Activated B cell treated with CpG ODN at 0.5 μM for 24 hours (primary cell): ENCODE measurements around the gene NUP98. TPM values are rescaled to one million over a fixed set of nuclear protein-coding genes. Genes with fewer than 3 reads are reported as not detected.

Experiments
- ATAC-seq: fragments of 200-7000 bp; cut with Tn5 transposase; one replicate; pipeline ENCODE4 v1.10.0; 2021; ENCODE audit warnings: low read depth, mild to moderate bottlenecking, moderate library complexity
- CTCF ChIA-PET: fragments of 350-600 bp; sonication (Branson Sonifier 250); formaldehyde crosslinking; loops from one replicate; lab custom pipeline; 2021; ENCODE audit warnings: antibody characterized with exemption; lab: Charles Lee
- POLR2A ChIA-PET: fragments of 350-600 bp; sonication (Branson Sonifier 250); formaldehyde crosslinking; loops from one replicate; lab custom pipeline; 2021; ENCODE audit warnings: antibody characterized with exemption; lab: Charles Lee
- DNase-seq: peaks from one replicate; pipeline ENCODE4 v3.0.0; 2022
- H3K27ac Mint-ChIP-seq: one replicate; pipeline ENCODE4 v1.8.0; 2020; ENCODE audit warnings: mixed read lengths
- H3K27me3 Mint-ChIP-seq: one replicate; pipeline ENCODE4 v1.8.0; 2021; ENCODE audit warnings: mixed read lengths
- H3K36me3 Mint-ChIP-seq: one replicate; pipeline ENCODE4 v1.8.0; 2021; ENCODE audit warnings: low read depth, mixed read lengths
- H3K4me1 Mint-ChIP-seq: one replicate; pipeline ENCODE4 v1.8.0; 2021; ENCODE audit warnings: mixed read lengths
- H3K4me3 Mint-ChIP-seq: one replicate; pipeline ENCODE4 v1.8.0; 2020; ENCODE audit warnings: mild to moderate bottlenecking, mixed read lengths
- H3K9me3 Mint-ChIP-seq: one replicate; pipeline ENCODE4 v1.8.0; 2020; ENCODE audit warnings: mixed read lengths
- intact Hi-C: fragments of 100-400 bp; cut with micrococcal nuclease; formaldehyde crosslinking; loops from one replicate; pipeline ENCODE4 v1.15.1; 2024
- total RNA-seq: library from RNA; stranded (reverse); gene quantifications from 2 replicates; pipeline ENCODE4 v1.2.3, GENCODE V29; 2022
- TF ChIP-seq, protein P1 (sequence below): fragments of 200-600 bp; IDR thresholded peaks from one replicate; pipeline ENCODE4 v1.8.0; 2022; ENCODE audit warnings: antibody characterized with exemption, mild to moderate bottlenecking

NUP98 gene
- total RNA-seq, 1 donor from 2014 or later = 117 TPM

DNA sequence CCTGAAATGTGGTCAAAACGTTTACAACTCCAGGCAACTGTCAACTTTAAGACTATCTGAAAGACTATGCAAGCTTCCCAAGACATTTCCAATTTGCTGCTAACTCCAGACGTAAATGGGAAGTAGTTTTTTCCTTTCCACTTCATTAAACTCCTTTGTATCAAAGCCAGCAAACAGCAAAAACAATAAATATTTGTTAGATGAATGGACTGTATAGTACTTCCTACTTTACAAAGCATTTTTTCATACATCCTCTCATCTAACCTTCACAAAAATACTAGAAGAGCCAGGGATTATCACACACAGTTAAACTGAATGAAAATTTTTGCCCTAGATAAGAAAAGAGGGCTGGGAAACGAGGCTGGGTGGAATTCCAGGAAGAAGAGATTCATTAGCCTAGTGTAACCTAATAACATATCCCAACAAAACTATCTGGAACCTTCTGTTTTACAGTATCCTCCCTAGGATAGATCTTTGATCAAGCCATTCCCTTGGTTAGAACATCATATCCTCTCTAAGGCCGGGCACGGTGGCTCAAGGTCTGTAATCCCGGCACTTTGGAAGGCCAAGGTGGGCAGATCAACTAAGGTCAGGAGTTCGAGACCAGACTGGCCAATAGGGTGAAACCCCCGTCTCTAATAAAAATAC lies 10.4 kb downstream of the NUP98 start:
- DNase-seq (no peak), ATAC-seq (no peak)
- Mint-ChIP-seq H3K4me1 (peaks cover 62% of the 10 kb centered on the region), H3K27me3 (no peaks in the 10 kb centered on the region), H3K36me3 (peaks cover 34% of the 10 kb centered on the region), H3K4me3 (no peak overlapping the region), H3K9me3 (no peaks in the 10 kb centered on the region), H3K27ac (peak overlapping the region; percentile 51)
- CTCF ChIA-PET = no interaction called here
- TF ChIP-seq, protein P1, sequence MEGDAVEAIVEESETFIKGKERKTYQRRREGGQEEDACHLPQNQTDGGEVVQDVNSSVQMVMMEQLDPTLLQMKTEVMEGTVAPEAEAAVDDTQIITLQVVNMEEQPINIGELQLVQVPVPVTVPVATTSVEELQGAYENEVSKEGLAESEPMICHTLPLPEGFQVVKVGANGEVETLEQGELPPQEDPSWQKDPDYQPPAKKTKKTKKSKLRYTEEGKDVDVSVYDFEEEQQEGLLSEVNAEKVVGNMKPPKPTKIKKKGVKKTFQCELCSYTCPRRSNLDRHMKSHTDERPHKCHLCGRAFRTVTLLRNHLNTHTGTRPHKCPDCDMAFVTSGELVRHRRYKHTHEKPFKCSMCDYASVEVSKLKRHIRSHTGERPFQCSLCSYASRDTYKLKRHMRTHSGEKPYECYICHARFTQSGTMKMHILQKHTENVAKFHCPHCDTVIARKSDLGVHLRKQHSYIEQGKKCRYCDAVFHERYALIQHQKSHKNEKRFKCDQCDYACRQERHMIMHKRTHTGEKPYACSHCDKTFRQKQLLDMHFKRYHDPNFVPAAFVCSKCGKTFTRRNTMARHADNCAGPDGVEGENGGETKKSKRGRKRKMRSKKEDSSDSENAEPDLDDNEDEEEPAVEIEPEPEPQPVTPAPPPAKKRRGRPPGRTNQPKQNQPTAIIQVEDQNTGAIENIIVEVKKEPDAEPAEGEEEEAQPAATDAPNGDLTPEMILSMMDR = no peak
- POLR2A ChIA-PET = interaction anchor here (1.8 kb wide), 1 partner anchor 22 kb away, joined by 12 read pairs; the partner anchor contains the start of gene PGAP2
- intact Hi-C loops = no loop called here

DNA sequence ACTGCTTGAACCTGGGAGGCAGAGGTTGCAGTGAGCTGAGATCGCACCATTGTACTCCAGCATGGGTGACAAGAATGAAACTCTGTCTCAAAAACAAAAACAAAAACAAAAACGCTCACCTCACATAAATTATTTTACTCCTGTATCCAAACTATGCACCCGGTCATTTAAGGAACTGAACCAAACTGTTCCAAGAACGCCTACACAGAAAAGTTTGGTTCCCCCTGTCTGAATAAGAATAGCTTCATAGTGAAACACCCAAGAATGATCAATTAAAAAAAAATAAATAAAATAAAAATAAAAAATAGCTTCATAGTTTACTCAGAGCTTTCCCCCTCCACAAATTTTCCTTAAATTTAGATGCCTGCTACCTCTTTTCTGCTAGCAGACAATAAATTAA lies 13.7 kb downstream of the NUP98 start:
- TF ChIP-seq, protein P1 = no peak
- Mint-ChIP-seq H3K4me3 (no peak overlapping the region), H3K9me3 (no peaks in the 10 kb centered on the region), H3K36me3 (peaks cover 44% of the 10 kb centered on the region), H3K4me1 (peaks cover 60% of the 10 kb centered on the region), H3K27ac (no peak overlapping the region), H3K27me3 (no peaks in the 10 kb centered on the region)
- CTCF ChIA-PET = interaction anchor here (0.6 to 3.0 kb wide), 5 partner anchors 14 to 289 kb away, joined by 4 to 12 read pairs (median 9); partner anchors contain the start of gene PGAP2
- DNase-seq (no peak), ATAC-seq (no peak)
- POLR2A ChIA-PET = interaction anchor here (0.6 kb wide), 1 partner anchor 1503 kb away, joined by 4 read pairs; no protein-coding TSS in a partner anchor
- intact Hi-C loops = loop anchor here (2.0 kb wide), 2 partner anchors 25 to 57 kb away; partner anchors contain the start of genes PGAP2 and RHOG

DNA sequence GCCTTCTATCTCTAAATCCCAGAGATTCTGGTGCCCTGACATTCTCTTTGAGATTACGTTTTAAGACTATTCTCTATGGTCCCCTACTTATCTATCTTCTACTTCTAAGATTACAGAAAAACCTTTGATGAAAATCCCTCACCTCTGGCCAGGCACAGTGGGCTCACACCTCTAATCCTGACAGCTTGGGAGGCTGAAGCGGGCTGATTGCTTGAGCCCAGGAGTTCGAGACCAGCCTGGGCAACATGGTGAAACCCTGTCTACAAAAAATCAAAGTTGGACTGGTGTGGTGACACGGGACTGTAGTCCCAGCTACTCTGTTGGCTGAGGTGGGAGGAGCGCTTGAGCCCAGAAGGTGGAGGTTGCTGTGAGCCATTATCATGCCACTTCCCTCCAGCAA lies 14.4 kb downstream of the NUP98 start:
- DNase-seq = no peak
- POLR2A ChIA-PET = no interaction called here
- CTCF ChIA-PET = interaction anchor here (0.6 to 2.6 kb wide), 3 partner anchors 14 to 59 kb away, joined by 4 to 9 read pairs (median 5); no protein-coding TSS in a partner anchor
- H3K27ac Mint-ChIP-seq = peak overlapping the region; percentile 41
- H3K4me3 Mint-ChIP-seq = no peak overlapping the region
- ATAC-seq = no peak
- H3K36me3 Mint-ChIP-seq = peaks cover 48% of the 10 kb centered on the region
- intact Hi-C loops = no loop called here
- H3K4me1 Mint-ChIP-seq = peaks cover 59% of the 10 kb centered on the region
- H3K9me3 Mint-ChIP-seq = no peaks in the 10 kb centered on the region
- TF ChIP-seq, protein P1 = no peak
- H3K27me3 Mint-ChIP-seq = no peaks in the 10 kb centered on the region

DNA sequence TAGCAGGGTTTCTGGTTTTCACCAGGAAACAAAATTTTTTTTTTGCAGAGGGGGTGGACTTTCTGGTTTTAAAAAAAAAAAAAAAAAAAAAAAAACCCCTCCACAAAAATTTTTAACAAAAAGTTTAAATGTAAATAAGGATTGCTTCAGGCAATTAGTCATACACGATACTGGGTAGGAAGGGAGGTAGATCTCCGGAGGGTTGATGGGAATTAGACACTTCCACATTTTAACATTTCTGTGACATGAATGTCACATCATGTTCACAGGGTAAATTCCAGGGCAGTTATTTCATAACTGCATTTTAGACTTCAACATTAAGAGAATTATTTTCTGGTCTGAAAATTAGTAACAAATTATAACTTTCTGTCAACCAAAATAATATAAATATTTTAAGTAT lies 15.9 kb downstream of the NUP98 start:
- Mint-ChIP-seq H3K9me3 (no peaks in the 10 kb centered on the region), H3K4me3 (no peak overlapping the region), H3K4me1 (peaks cover 46% of the 10 kb centered on the region), H3K36me3 (peaks cover 47% of the 10 kb centered on the region), H3K27me3 (no peaks in the 10 kb centered on the region), H3K27ac (peak overlapping the region; percentile 56)
- TF ChIP-seq, protein P1 = no peak
- intact Hi-C loops = no loop called here
- DNase-seq = no peak
- ChIA-PET POLR2A (interaction anchor here (0.7 to 2.2 kb wide), 3 partner anchors 49 to 293 kb away, joined by 7 to 18 read pairs (median 8); no protein-coding TSS in a partner anchor), CTCF (interaction anchor here (1.1 kb wide), 1 partner anchor 291 kb away, joined by 4 read pairs; no protein-coding TSS in a partner anchor)
- no peak for ATAC-seq

DNA sequence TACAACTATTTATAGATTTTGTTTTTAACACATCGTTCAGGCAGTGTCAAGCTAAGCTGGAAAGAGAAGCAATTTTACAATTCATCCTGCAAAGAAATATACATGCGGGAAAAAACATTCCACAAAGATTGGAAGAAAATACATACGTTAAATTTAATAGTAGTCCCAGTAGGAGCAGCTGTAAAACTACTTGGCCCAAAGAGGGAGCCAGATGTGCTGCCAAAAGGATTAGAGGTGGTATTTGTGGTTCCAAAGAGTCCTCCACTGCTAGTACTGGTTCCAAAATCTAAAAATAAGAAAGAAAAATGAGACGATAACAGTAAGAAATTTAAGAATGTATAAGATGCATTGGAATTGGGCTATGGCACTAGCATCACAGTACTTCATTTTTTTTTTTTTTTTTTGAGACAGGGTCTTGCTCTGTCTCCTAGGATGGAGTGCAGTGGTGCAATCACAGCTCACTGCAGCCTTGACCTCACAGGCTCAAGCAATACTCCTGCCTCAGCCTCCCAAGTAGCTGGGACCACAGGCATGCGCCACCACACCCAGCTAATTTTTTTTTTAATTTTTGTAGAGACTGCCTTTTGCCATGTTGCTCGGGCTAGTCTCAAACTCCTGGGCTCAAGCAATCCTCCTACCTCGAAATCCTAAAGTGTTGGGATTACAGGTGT lies 21.5 kb downstream of the NUP98 start:
- no peak for ATAC-seq
- ChIA-PET POLR2A (interaction anchor here (0.7 kb wide), 1 partner anchor 79 kb away, joined by 3 read pairs; the partner anchor contains the start of gene STIM1), CTCF (no interaction called here)
- intact Hi-C loops = no loop called here
- Mint-ChIP-seq H3K4me1 (no peaks in the 10 kb centered on the region), H3K27ac (no peak overlapping the region), H3K9me3 (no peaks in the 10 kb centered on the region), H3K27me3 (no peaks in the 10 kb centered on the region), H3K36me3 (peaks cover 75% of the 10 kb centered on the region), H3K4me3 (no peak overlapping the region)
- no peak for DNase-seq
- TF ChIP-seq, protein P1 = no peak
